K562 (cell line): ENCODE results near the gene PPWD1. TPM values are rescaled to one million over a fixed set of nuclear protein-coding genes. Genes with fewer than 3 reads are reported as not detected.

Experiments used
- CLOCK ChIP-seq: fragments of 250-450 bp; sonication (Bioruptor Pico); IDR thresholded peaks from 2 replicates; pipeline ENCODE4 v1.4.0; 2020; ENCODE audit warnings: mild to moderate bottlenecking, moderate library complexity, borderline replicate concordance
- CREB1 ChIP-seq, 2 experiments: sonication (generic) in 1 of 2; formaldehyde crosslinking in 1 of 2; IDR thresholded peaks; 2 replicates each; pipeline versions ENCODE4 v1.6.1 to v1.8.0; 2012 to 2022; ENCODE audit warnings: inconsistent platforms in 1 of 2, mild to moderate bottlenecking in 1 of 2, missing genetic modification reagents in 1 of 2, moderate library complexity in 1 of 2
- FOXA1 ChIP-seq: fragments of 450-650 bp; IDR thresholded peaks from 2 replicates; pipeline ENCODE4 v1.6.1; 2016; ENCODE audit warnings: mild to moderate bottlenecking, borderline replicate concordance
- HBP1 ChIP-seq: fragments of 450-650 bp; formaldehyde crosslinking; IDR thresholded peaks from 2 replicates; pipeline ENCODE4 v1.4.0; 2022; ENCODE audit warnings: missing genetic modification characterization
- HNRNPLL ChIP-seq: fragments of 200-400 bp; formaldehyde crosslinking; IDR thresholded peaks from 2 replicates; pipeline ENCODE4 v1.6.1; 2017; ENCODE audit warnings: low read length, low read depth, mild to moderate bottlenecking; ENCODE audit not compliant: poor library complexity, severe bottlenecking
- KDM1A ChIP-seq, 2 experiments: fragments of 450-650 bp; IDR thresholded peaks; 2 replicates each; pipeline ENCODE4 v1.6.1; 2016; ENCODE audit warnings: mild to moderate bottlenecking in 2 of 2
- MYNN ChIP-seq, 2 experiments: sonication (generic); formaldehyde crosslinking in 1 of 2; IDR thresholded peaks; 2 replicates each; pipeline versions ENCODE4 v1.5.0 to v1.6.1; 2016 to 2020; ENCODE audit warnings: antibody characterized with exemption in 1 of 2, missing genetic modification reagents in 1 of 2
- NFE2 ChIP-seq: IDR thresholded peaks from 2 replicates; pipeline ENCODE4 v1.6.1; 2014; ENCODE audit warnings: antibody characterized with exemption, low read depth
- PHF20 ChIP-seq: fragments of 450-650 bp; IDR thresholded peaks from 2 replicates; pipeline ENCODE4 v1.6.1; 2018; ENCODE audit not compliant: partially characterized antibody
- POLR2B ChIP-seq: fragments of 450-650 bp; IDR thresholded peaks from 2 replicates; pipeline ENCODE4 v1.6.1; 2018; ENCODE audit warnings: low read depth; ENCODE audit not compliant: partially characterized antibody
- RB1 ChIP-seq: fragments of 450-650 bp; IDR thresholded peaks from 2 replicates; pipeline ENCODE4 v1.6.1; 2017; ENCODE audit warnings: low read depth, mild to moderate bottlenecking
- REST ChIP-seq, 2 experiments: fragments of 450-650 bp; formaldehyde crosslinking in 1 of 2; IDR thresholded peaks; 2 replicates each; pipeline versions ENCODE4 v1.4.0 to v1.6.1; 2014 to 2020; ENCODE audit warnings: mild to moderate bottlenecking in 2 of 2, borderline replicate concordance in 1 of 2, low read depth in 1 of 2
- SMAD1 ChIP-seq: fragments of 150-350 bp; IDR thresholded peaks from 2 replicates; pipeline ENCODE4 v1.6.1; 2014; ENCODE audit warnings: low read length, low read depth; ENCODE audit not compliant: partially characterized antibody
- SMAD3 ChIP-seq: fragments of 450-650 bp; formaldehyde crosslinking; conservative IDR thresholded peaks from 2 replicates; pipeline ENCODE4 v1.4.0; 2020; ENCODE audit warnings: mild to moderate bottlenecking
- TSC22D4 ChIP-seq: fragments of 450-650 bp; IDR thresholded peaks from 2 replicates; pipeline ENCODE4 v1.6.1; 2016; ENCODE audit warnings: missing genetic modification characterization, missing biosample characterization, control low read depth
- ZNF583 ChIP-seq: fragments of 250-450 bp; sonication (Bioruptor Pico); IDR thresholded peaks from 2 replicates; pipeline ENCODE4 v1.4.0; 2020
- polyA plus RNA-seq, 8 experiments: library from polyadenylated mRNA; depleted of rRNA in 4 of 8; stranded (reverse) in 5 of 8; unstranded in 3 of 8; fragments of >200 nt; fragmentation: Nextera tagmentation in 2 of 8; fragmentation: Illumina TruSeq in 1 of 8; extraction: Ambion mirVana in 2 of 8; extraction: Trizol in 1 of 8; gene quantifications; 2 replicates each; pipeline versions ENCODE4 v1.2.1 to v1.2.3, GENCODE V29; 2011 to 2014; ENCODE audit warnings: inconsistent platforms in 1 of 8, missing spikeins in 1 of 8
- total RNA-seq, 7 experiments: library from RNA; depleted of rRNA in 6 of 7; stranded (reverse); fragments of >200 nt in 6 of 7; fragmentation: Illumina TruSeq in 2 of 7; extraction: Trizol in 2 of 7; gene quantifications; 2 replicates each; pipeline versions ENCODE4 v1.2.1 to v1.2.3, GENCODE V29; 2011 to 2021; ENCODE audit warnings: low replicate concordance in 1 of 7

The PPWD1 gene
- total and polyA plus RNA-seq, 9 of the 15 experiments (the other 6 are each of a cell fraction or from before 2014, with no cell fraction given), result 24.1 to 89.2 (median 51.4) TPM

- TF ChIP-seq REST (IDR thresholded peaks at IDR 0.05; ENCODE audit: borderline replicate concordance) (no peak), REST (CRISPR knock-in tag; IDR thresholded peaks at IDR 0.05; ENCODE audit: low read depth) (0 out of 2 replicates have a peak, but pooled peaks have one; percentile 45), KDM1A (IDR thresholded peaks at IDR 0.05) (peak; percentile 31 to 40; a peak in 2 of 4 replicates), HBP1 (no peak), ZNF583 (CRISPR knock-in tag) (no peak), TSC22D4 (tag) (no peak), SMAD1 (peak; percentile 18), POLR2B (peak; percentile 67), CLOCK (CRISPR knock-in tag) (no peak), PHF20 (peak; percentile 45), CREB1 (IDR thresholded peaks at IDR 0.05) (peak; percentile 72), CREB1 (CRISPR knock-in tag; IDR thresholded peaks at IDR 0.05) (no peak), HNRNPLL (peak; percentile 92), RB1 (peak; percentile 14; the same call in 1 of the 2 replicates), NFE2 (no peak), FOXA1 (no peak), SMAD3 (CRISPR knock-in tag) (0 out of 2 replicates have a peak, but pooled peaks have one; percentile 20), MYNN (IDR thresholded peaks at IDR 0.05) (peak; percentile 43; the same call in 1 of the 2 replicates), MYNN (CRISPR knock-in tag; IDR thresholded peaks at IDR 0.05) (no peak)
Observed at GRCh38 chr5:65624025-65624570, 61.0 kb downstream of the PPWD1 start, which contains the start of gene TRIM23 (continued).
